IPS-15b (cell line): ENCODE data around the gene ZAP70.

Experiments used
- H3K27me3 ChIP-seq: one replicate; pipeline ENCODE4 v1.6.1; 2013; ENCODE audit warnings: low read length; ENCODE audit not compliant: control insufficient read depth, insufficient read depth
- H3K36me3 ChIP-seq: one replicate; pipeline ENCODE4 v1.6.1; 2013; ENCODE audit warnings: low read length; ENCODE audit not compliant: control insufficient read depth, insufficient read depth
- H3K4me1 ChIP-seq: one replicate; pipeline ENCODE4 v1.6.1; 2013; ENCODE audit warnings: mild to moderate bottlenecking, low read length; ENCODE audit not compliant: control insufficient read depth, insufficient read depth
- H3K4me3 ChIP-seq: one replicate; pipeline ENCODE4 v1.5.1; 2013; ENCODE audit warnings: low read depth, low read length
- H3K9ac ChIP-seq: one replicate; pipeline ENCODE4 v1.6.1; 2013; ENCODE audit warnings: low read depth, mild to moderate bottlenecking, low read length
- H3K9me3 ChIP-seq: one replicate; pipeline ENCODE4 v1.6.1; 2013; ENCODE audit warnings: mild to moderate bottlenecking, low read length; ENCODE audit not compliant: control insufficient read depth, insufficient read depth

Gene ZAP70

DNA sequence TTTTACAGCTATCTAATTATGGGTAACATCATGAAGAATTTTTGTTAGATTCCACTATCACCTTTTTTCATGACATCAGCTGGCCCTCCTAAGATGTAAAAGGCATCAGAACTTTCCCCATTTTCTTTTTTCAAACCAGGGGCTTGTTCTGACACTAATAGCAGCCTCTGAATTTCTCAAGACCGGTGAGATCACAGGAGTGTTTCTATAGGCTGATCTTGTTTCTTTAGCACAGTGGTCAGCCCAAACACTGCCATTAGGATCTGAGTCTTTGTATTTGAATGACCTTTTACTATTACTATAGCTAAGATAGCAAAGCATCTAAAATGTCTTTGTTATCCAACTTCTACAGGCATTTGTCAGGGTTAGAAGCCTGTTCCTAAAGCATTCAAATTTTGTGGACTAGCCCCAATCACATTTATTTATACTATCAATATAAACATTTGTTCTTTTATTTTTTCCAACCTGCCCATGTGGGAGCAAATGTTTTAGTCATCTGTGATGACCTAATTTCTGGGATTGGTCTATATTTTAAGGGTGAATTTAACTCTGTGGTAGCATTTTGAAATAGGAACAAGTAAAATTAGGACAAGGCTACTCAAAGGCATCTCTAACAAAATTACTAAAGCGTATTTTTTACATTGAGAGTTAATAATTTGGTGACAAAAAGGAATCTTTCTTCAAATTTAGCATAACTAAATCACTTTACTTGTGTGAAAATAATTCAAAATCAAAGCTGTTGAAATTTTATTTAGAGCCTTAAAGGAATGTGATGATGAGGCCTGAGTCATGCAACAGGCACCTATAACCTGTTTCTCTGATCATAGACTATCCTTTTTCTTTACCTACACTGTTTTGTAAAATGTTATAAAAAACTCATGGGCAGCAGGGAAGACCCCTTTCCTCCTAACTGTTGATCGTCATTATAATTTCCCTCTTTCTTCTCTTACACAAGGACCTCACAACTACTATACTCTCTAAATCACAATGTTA lies 39.3 kb downstream of the ZAP70 start:
- H3K9ac ChIP-seq = no peak overlapping the region
- H3K36me3 ChIP-seq = peaks cover 4% of the 10 kb centered on the region
- no peaks in the 10 kb centered on the region for H3K9me3 ChIP-seq
- H3K4me3 ChIP-seq = no peak overlapping the region
- peaks cover 9% of the 10 kb centered on the region for H3K4me1 ChIP-seq
- no peaks in the 10 kb centered on the region for H3K27me3 ChIP-seq

- Histone ChIP-seq H3K9ac (no peak overlapping the region), H3K4me1 (peaks cover 9% of the 10 kb centered on the region), H3K4me3 (no peak overlapping the region), H3K36me3 (peaks cover 13% of the 10 kb centered on the region), H3K27me3 (no peaks in the 10 kb centered on the region), H3K9me3 (no peaks in the 10 kb centered on the region)
Measured at GRCh38 chr2:97754690-97755346, 41.4 kb downstream of the ZAP70 start.

- Histone ChIP-seq H3K9me3 (no peaks in the 10 kb centered on the region), H3K4me3 (no peak overlapping the region), H3K4me1 (peaks cover 9% of the 10 kb centered on the region), H3K9ac (no peak overlapping the region), H3K36me3 (peaks cover 14% of the 10 kb centered on the region), H3K27me3 (no peaks in the 10 kb centered on the region)
Measured at GRCh38 chr2:97755491-97755890, 42.1 kb downstream of the ZAP70 start.

DNA sequence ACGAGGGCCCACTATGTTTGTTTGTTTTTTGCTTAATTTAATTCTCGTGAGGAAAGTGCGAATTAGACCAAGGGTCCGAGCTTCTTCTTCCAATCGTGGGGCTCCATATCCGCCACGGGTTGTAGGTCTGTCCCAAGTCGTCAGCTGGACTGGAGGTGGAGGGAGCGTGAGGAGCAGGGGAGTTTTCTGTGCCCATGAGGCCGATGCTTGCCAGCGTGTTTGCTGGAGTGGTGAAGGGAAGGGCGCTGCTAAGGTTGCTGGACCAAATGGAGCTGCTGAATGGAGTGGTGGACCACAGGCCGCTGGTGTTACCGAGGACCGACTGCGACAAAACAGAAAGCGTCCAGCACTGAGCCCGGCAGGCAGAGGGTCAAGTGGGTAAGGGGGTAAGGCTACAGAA lies 43.7 kb downstream of the ZAP70 start:
- Histone ChIP-seq H3K27me3 (no peaks in the 10 kb centered on the region), H3K4me3 (no peak overlapping the region), H3K4me1 (peaks cover 6% of the 10 kb centered on the region), H3K9me3 (no peaks in the 10 kb centered on the region), H3K36me3 (peaks cover 20% of the 10 kb centered on the region), H3K9ac (no peak overlapping the region)

DNA sequence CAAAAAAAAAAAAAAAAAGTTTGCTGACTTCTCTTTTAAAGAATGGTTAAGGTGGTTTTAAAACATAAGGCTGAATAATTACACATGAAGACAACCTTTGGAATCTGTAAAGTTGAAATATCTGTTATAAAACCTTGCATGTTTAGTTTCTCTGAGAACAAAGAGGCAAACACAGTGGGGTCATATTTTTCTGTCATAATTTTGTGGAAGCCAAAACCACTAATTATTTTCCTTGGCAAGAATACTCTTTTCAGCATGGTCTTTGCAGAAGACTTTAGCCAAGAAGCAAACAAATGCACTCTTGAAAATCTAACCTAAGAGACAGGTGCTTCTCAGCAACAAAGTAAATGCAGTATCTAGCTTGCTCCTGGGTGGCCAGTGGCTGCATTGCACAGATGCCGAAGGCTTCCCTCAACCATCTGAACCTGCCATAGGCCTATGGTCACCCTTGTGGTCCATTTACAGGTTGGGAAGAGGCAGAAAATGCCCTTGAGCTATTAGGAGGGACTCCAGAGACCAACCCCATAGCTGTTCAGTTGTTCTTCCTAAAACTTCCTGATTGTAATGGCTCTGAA lies 44.8 kb downstream of the ZAP70 start:
- H3K9ac ChIP-seq = no peak overlapping the region
- H3K9me3 ChIP-seq = no peaks in the 10 kb centered on the region
- H3K36me3 ChIP-seq = peaks cover 26% of the 10 kb centered on the region
- no peaks in the 10 kb centered on the region for H3K27me3 ChIP-seq
- no peak overlapping the region for H3K4me3 ChIP-seq
- no peaks in the 10 kb centered on the region for H3K4me1 ChIP-seq

DNA sequence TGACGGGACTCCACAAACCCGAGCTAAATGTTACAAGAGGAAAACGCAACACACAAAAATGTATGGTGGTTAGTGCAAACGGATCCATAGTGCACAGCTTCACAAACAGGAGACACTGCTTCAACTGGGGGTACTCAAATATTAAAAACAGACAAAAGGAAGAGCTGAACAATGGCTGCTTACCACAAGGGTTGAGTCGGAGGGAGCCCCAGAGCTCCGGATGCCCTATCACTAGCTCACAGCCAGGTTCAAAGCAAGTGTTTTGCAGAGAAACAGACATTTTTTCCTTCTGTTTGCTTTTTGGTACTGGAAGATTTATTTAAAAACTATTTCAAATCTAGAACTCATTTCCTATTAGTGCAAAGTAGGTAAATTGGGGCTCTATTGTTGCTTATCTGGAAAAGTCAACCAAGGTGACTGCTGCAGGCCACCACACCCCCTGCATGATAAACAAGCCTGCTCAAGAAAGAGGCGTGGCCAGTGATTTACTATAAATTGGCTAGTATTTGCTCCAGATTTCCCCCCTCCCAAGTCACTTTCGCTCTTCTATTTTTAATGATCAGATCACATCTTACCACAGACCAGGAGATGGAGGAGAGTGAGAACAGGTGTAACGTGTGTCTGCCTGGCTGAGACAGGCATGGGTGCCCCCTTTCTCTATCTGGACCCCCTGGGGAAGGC lies 46.5 kb downstream of the ZAP70 start:
- no peak overlapping the region for H3K4me3 ChIP-seq
- peaks cover 32% of the 10 kb centered on the region for H3K36me3 ChIP-seq
- no peaks in the 10 kb centered on the region for H3K27me3 ChIP-seq
- H3K9ac ChIP-seq = no peak overlapping the region
- no peaks in the 10 kb centered on the region for H3K4me1 ChIP-seq
- H3K9me3 ChIP-seq = no peaks in the 10 kb centered on the region

- no peak overlapping the region for H3K9ac ChIP-seq
- no peaks in the 10 kb centered on the region for H3K4me1 ChIP-seq
- H3K9me3 ChIP-seq = no peaks in the 10 kb centered on the region
- H3K36me3 ChIP-seq = peaks cover 36% of the 10 kb centered on the region
- no peak overlapping the region for H3K4me3 ChIP-seq
- no peaks in the 10 kb centered on the region for H3K27me3 ChIP-seq
Measured at GRCh38 chr2:97760480-97761049, 47.2 kb downstream of the ZAP70 start.

DNA sequence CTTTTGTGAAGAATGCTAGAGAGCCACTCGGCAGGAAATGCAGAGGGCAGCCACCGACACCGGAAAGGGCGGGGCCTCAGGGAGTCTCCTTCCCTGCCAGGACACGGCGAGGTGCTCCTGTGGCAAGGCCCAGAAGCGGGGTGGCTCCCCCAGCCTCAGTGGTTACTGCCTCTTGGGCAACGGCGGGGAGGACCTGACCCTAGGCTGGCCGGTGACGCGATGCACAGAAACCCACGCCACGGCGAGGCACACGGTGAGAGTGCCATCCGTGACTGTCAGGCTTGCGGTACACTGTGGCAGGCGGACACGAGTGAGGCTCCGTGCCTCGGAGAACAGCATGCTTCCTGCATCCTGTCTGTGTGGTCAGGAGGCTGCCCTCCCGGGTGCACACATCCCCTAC lies 47.8 kb downstream of the ZAP70 start:
- Histone ChIP-seq H3K4me3 (no peak overlapping the region), H3K27me3 (no peaks in the 10 kb centered on the region), H3K4me1 (no peaks in the 10 kb centered on the region), H3K36me3 (peaks cover 36% of the 10 kb centered on the region), H3K9ac (no peak overlapping the region), H3K9me3 (no peaks in the 10 kb centered on the region)

GRCh38 chr2:97763176-97763845 lies 49.9 kb downstream of the ZAP70 start:
- H3K9ac ChIP-seq = no peak overlapping the region
- no peak overlapping the region for H3K4me3 ChIP-seq
- peaks cover 32% of the 10 kb centered on the region for H3K36me3 ChIP-seq
- no peaks in the 10 kb centered on the region for H3K9me3 ChIP-seq
- peaks cover 4% of the 10 kb centered on the region for H3K27me3 ChIP-seq
- no peaks in the 10 kb centered on the region for H3K4me1 ChIP-seq

DNA sequence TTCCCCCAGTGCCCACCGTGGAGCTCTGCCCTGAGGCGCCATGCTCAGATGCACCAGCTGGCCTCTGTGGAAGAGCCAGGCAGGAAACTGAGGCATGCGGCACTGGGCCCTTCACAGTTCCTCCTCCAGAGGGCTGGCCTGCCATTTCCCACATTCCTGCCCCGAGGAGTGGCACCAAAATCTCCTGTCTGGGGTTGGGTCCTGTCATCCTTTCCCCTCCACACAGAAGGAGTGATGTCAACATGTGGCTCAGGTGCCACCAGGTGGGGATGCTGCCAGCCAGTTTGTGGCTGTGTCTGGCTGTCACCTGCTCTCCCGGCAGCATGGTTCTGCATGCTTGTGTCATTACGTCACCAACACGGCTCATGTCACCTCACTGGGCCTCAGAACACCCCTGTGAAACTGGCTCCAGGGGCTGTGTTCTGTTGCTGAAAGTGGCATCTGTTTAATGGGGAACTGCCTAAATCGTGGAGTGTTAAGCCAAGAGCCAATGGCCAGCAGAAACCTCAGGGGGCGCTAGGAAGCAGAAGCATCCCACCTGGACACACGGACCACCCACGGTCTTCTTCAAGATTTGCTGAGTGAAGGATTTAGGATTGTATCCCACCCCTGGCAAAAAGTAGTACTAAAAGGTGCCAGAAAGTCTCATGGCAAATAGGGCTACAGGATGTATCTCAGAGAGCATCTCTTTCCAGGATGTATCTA lies 51.3 kb downstream of the ZAP70 start:
- peaks cover 4% of the 10 kb centered on the region for H3K27me3 ChIP-seq
- H3K4me1 ChIP-seq = peaks cover under 1% of the 10 kb centered on the region
- no peak overlapping the region for H3K4me3 ChIP-seq
- H3K9ac ChIP-seq = no peak overlapping the region
- H3K36me3 ChIP-seq = peaks cover 23% of the 10 kb centered on the region
- H3K9me3 ChIP-seq = no peaks in the 10 kb centered on the region
